GM19452 (cell line): ENCODE measurements around the gene CHD5.

Experiments used
- ATAC-seq: cut with Tn5 transposase; IDR thresholded peaks from one replicate; pipeline ENCODE4 v1.9.1; 2021; ENCODE audit not compliant: unreplicated experiment

The CHD5 gene

GRCh38 chr1:6154525-6155319 is 25.4 kb downstream of the CHD5 start:
- ATAC-seq: no peak

DNA sequence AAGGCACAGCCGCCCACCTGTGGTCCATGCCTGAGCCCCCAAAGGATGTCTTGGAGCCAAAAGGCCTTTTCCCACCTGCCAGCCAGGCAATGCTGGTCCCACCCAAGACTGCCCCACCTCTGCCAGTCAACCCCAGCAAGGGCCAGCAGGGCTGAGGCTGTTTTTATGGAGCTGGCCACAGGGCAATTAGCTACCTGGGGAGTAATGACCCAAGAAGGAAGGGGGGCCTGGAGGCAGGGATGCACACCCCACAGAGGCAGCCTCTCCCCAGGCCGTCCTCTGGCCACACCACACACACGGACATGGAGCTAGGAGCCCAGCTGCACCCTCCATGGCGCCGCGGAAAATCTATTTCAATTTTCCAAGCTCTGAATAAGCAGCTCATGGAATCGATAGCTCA is 27.2 kb downstream of the CHD5 start:
- ATAC-seq: no peak

GRCh38 chr1:6152181-6152580 is 27.9 kb downstream of the CHD5 start:
- no peak for ATAC-seq

DNA sequence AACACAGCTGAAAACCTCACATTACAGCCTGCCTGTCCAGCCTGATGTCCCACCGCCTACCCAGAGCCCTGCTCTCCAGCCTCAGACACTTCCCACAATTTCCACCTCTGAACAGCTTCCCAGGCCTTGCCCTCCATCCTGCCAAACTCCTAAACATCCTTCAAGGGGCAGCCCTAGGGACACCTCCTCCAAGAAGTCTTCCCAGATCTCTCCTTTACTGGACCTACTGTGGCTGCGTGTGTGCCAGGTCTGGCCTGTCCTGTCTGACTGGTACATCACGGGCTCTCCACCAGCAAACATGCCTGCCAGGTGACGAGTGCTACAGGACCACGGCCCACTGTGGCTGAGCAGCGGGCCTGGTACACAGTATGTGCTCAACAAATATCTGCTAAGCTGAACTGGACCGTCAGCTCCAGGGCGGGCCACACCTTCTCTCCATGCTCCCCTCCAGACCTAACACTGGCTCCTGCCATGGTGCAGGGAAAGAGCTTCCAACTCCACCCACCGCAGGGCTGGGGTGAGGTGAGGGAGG is 28.8 kb downstream of the CHD5 start:
- ATAC-seq: no peak

DNA sequence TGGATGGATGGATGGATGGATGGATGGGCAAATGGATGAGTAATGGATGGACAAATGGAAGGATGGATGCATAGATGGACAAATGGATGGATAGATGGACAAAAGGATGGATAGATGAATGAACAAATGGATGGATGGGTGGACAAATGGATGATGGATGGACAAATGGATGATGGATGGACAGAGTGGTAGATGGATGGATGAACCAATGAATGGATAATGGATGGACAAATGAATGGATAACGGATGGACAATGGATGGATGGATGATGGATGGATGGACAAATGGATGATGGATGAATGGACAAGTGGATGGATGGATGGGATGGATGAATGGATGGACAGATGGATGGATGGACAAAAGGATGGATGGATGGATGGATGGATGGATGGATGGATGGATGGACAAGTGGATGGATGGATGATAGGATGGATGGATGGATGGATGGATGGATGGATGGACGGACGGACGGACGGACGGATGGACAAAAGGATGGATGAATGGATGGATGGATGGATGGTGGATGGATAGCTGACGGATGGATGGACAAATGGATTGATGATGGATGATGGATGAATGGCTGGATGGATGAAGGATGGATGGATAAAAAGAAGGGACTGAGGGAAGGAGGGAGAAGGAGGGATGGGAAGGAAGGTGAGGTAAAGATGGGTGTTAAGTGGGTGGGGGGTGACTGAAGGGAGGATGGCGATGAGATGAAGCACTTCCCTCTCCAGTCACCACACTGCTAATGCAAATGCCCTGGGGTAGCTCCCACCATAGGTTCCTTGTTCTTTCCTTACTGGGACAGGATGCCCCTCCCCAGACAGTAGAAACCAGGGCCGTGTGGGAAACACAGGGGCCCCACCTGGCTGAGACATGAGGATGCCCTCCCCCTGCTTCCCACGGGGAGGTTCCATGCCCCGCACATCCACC is 29.8 kb downstream of the CHD5 start:
- no peak for ATAC-seq

DNA sequence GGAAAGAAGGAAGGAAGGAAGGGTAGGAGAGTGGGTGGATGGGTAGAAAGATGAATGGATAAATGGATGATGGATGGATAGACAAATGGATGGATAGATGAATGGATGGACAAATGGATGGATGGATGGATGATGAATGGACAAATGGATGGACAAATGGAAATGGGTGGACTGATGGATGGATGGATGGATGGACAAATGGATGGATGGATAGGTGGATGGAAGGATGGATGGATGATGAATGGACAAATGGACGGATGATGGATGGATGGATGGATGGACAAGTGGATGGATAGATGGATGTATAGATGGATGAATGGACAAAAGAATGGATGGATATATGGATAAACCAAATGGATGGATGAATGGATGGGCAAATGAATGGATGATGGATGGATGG is 30.5 kb downstream of the CHD5 start:
- ATAC-seq: no peak

DNA sequence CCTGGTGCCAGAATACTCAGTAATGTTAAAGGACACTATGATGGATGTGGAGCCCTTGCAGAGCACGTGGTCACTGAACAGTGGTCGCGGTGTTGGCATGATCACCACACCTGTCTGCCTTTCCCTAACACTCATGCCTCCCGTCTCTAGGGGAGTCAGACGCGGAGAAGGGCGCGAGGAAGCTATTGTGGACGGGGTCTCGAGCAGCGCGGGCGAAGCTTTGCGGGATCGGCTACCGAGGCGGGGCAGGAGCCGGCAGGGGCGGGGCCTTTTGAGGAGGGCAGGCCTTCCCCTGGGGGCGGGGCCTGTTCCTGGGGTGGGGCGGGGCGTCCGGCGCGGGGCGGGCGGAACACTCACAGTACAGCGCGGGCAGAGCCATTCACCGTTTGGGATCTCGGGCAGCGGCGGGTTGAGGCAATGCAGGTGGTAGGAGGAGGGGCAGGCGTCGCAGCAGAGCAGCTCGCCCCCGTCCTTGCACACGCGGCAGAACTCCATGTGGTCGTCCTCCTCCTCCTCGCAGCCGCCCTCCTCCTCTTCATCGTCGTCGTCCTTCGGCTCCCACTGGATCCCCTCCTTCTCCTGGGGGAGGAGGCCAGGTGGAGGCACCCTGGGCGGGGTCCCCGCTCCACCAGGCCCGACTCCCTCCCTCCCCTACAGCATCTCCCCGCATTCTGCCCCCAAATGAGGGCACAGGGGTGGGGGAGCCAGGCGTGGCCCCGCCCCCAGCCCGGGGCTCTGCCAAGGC is 31.5 kb downstream of the CHD5 start:
- no peak for ATAC-seq

DNA sequence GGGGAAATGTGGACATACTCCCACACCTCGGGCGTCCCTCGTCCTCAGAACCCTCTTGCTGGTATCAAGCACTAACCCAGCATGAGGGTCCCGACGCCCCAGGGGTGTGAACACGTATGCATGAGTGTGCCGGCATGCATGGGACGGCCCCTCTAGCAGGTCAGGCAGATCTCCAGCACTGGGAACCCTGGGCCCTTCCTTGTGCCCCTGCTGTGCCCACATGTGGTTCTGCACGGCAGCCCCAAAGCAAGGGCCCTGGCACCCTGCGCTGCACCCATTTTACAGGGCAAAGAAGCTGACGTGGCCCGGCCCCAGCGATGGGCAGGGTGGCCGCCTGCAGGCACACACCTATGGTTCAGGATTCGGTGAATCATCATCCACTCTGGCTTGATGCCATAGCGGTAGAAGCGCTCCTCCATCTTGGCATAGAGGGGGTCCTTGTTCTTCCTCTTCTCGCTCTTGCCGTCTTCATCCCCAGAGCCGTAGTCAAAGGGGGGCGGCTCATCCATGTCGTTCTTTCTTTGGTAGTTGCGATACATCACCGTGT is 34.2 kb downstream of the CHD5 start:
- ATAC-seq: no peak

DNA sequence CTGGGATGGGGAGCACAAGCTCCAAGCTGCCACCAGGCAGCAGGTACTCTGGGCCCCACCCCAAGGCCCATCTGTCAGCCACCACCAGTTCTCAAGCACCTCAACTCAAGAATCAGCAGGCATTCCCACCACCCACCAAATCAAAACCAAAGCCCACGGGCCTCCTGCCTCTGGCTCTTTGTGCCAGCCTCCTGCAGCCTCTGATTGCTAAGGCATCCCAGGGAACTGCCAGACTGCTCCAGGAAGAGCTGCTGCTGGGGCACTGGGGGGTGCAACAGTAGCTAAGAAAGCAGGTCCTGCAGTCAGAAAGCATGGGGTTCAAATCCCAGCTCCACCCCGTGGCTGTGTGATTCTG is 34.7 kb downstream of the CHD5 start:
- ATAC-seq: no peak

DNA sequence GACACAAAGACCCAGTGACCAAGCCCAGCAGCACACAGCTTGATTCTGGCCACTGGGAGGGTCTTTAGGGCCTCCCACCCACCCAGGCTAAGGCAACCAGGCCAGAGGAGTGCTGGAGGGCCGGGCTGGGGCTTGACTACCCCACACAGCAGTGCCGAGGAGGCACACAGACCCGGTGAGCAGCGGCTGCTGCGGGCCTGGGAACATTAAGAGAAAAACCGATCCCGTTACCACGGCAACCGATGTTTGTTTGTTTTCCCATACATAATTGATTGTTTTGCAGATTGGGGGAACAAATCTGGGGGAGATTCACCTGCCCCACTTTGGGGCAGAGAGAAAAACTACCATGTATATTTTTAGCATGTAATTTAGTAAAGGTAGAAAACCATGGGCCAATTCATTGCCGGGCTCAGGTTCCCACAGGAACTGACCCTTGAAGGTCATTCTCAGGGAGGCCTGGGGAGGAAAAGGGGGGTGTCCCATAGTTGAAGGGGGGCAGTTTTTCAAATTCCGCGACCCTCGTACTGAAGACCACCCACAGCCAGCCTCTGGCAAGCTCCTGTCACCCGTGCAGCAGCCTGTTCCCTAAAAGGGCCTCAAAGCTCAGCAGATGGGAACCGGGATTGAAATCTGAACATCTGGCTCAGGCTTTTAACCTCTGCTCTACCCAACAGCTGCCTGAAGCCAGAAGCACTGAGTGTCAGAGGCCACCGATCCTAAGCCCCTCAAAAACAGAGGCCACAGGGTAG is 35.3 kb downstream of the CHD5 start:
- ATAC-seq: no peak

DNA sequence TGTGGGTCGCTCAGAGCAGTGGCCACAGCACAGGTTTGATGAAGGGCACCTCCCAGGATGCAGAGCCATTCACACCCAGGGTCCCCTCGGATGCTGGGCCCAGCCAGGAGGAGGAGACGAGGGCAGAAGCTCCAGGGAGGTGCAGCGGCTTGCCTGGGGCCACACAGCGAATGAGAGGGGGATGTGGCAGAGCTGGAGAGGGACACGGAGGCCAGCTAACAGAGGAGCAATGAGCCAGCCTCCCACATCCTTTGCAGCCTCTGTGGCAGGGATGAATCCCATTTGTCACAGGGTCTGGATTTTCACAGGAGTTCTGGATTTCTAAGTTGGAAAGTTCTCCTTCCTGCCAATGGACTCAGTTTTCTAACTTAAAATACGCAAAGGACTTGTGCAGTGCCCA is 35.9 kb downstream of the CHD5 start:
- ATAC-seq: no peak

- no peak for ATAC-seq
Observed at GRCh38 chr1:6143395-6143794, 36.7 kb downstream of the CHD5 start.

DNA sequence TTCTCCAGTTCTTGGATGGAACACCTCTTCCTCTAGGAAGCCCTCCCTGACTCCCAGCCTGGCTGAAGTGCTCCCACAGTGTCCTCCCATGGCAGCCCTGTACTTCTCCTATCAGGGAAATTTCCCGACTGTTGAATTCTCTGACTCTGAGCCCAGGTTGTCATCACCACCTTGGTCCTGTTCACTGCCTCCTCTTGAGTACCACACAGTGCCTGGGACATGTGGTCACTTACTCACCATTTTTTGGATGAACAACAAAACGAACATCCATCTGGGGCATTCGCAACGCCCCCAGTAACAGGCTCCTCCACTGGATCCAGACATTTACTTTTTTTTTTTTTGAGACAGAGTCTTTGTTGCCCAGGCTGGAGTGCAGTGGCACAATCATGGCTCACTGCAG is 37.4 kb downstream of the CHD5 start:
- no peak for ATAC-seq

- no peak for ATAC-seq
Observed at GRCh38 chr1:6142036-6142621, 38.0 kb downstream of the CHD5 start.

DNA sequence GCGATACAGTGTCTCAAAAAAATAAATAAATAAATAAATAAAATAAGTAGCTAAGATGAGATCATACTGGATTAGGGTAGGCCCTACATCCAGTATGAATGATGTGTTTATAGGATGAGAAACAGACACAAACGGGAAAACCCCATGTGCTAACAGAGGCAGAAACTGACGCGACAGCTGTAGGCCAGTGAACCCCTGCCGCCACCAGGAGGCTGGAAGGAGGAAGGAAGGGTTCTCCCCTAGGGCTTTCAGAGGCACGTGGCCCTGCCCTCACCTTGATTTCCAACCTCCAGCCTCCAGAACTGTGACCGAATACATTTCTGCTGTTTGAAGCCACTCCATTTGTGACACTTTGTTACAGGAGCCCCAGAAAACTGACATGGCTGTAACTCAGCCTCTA is 38.5 kb downstream of the CHD5 start:
- ATAC-seq: no peak

- no peak for ATAC-seq
Observed at GRCh38 chr1:6140413-6140812, 39.7 kb downstream of the CHD5 start.

GRCh38 chr1:6137758-6138157 is 42.4 kb downstream of the CHD5 start:
- ATAC-seq: no peak

- ATAC-seq: no peak
Observed at GRCh38 chr1:6136516-6137220, 43.5 kb downstream of the CHD5 start.

DNA sequence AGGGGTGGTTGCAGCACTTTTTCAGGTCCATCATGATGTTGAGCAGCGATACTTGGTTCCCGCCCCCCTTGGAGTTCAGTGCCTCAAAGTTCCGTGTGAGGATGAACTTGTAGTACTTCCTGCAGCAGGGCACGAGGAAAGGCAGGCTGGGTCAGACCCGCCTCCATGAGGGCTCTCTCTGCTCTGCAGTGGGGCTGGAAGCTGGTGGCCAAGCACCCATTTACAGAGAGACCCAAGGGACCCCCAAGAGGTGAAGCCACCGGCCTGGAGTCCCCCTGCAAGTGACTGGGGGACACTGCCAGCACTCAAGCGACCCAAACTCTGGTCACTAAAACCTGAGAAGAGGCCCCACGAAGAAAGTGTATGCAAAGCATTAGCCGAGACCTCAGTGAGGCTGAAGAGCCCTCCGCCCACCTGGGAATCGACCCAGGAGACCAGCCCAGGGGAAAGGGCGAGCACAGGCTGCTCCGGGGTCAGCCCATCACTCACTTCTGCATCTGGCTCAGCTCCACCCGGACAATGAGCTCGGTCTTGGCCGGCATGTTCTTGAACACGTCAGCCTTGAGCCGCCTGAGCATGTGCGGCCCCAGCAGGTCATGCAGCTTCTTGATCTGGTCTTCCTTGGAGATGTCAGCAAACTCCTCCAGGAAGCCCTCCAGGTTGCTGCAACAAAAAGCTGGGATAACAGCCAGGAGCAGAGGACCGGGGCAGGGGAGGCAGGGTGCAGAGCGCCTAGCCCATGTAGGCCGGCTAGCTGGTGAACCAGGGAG is 45.2 kb downstream of the CHD5 start:
- no peak for ATAC-seq
